Measurements from ENCODE around the gene A1BG. TPM values are rescaled to one million over a fixed set of nuclear protein-coding genes. Genes with fewer than 3 reads are reported as not detected.
"Not testable (repeated sequence)": the region's sequence is repeated elsewhere in the genome, so short reads cannot be mapped to it uniquely, and the experiment has no call there.

The A1BG gene
- total RNA-seq, 1 donor from 2014 or later: 31.5 TPM

- peak; percentile 59 for DNase-seq (ENCODE audit: low read depth)
Measured at GRCh38 chr19:58361900-58362271, 8.6 kb upstream of the A1BG start.

- DNase-seq (ENCODE audit: low read depth): no peak
Measured at GRCh38 chr19:58357481-58358145, 4.3 kb upstream of the A1BG start.

DNA sequence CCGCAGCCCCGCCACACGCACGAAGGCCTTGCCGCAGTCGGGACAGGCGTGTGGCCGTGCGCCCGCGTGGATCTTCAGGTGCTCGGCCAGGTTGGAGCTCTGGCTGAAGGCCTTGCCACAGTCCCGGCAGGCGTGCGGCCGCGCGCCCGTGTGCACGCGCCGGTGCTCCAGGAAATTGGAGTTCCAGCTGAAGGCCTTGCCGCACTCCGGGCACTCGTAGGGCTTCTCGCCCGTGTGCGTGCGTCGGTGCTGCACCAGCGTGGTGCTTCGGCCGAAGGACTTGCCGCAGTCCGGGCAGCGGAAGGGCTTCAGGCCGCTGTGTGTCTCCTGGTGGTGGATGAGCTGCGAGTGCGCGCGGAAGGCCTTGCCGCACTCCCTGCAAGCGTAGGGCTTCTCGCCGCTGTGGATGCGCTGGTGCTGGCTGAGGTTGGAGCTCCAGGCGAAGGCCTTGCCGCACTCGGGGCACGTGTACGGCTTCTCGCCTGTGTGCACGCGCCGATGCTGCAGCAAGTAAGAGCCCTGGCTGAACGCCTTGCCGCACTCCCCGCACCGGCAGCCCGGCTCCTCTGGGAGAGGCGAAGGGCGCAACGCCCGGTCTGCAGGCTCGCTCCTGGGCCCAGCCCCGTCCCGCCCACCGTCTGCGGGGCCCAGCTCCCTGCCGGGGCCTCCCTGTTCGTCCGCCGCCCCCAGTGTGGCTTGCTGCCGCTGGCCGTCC, 3.6 kb upstream of the A1BG start:
- DNase-seq (ENCODE audit: low read depth): no peak

DNA sequence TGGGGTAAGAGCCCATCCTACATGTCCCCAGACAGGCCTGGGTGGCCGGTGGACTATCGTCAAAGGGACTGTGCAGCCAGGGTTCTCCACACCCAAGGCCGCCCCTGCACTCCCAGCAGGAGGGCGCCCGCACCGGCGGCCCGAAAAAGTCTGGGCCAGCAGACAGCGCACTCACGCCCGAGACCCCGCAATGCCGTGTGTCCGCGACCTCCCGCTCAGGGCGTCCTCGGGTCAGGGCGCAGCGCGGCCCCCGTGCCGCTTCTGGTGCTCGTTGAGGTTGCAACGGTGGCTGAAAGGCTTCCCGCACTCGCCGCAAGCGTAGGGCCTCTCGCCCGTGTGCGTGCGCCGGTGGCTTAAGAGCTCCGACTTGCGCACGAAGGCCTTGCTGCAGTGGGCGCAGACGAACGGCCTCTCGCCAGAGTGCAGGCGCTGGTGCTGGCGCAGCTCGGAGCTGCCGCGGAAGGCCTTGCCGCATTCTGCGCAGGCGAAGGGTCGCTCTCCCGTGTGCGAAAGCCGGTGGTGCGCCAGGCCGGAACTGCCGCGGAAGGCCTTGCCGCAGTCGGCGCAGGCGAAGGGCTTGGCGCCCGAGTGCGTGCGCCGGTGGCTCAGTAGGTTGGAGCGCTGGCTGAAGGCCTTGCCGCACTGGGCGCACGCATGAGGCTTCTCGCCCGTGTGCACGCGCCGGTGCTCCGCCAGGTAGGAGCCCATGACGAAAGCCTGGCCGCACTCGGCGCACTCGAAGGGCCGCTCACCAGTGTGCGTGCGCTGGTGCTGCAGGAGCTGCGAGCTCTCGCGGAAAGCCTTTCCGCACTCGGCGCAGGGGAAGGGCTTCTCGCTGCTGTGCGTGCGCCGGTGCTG, 2.8 kb upstream of the A1BG start:
- DNase-seq (ENCODE audit: low read depth): peak; percentile 21

- no peak for DNase-seq (ENCODE audit: low read depth)
Measured at GRCh38 chr19:58355215-58355796, 2.0 kb upstream of the A1BG start.

- DNase-seq (ENCODE audit: low read depth): no peak
Measured at GRCh38 chr19:58354478-58355030, 1.3 kb upstream of the A1BG start.

DNA sequence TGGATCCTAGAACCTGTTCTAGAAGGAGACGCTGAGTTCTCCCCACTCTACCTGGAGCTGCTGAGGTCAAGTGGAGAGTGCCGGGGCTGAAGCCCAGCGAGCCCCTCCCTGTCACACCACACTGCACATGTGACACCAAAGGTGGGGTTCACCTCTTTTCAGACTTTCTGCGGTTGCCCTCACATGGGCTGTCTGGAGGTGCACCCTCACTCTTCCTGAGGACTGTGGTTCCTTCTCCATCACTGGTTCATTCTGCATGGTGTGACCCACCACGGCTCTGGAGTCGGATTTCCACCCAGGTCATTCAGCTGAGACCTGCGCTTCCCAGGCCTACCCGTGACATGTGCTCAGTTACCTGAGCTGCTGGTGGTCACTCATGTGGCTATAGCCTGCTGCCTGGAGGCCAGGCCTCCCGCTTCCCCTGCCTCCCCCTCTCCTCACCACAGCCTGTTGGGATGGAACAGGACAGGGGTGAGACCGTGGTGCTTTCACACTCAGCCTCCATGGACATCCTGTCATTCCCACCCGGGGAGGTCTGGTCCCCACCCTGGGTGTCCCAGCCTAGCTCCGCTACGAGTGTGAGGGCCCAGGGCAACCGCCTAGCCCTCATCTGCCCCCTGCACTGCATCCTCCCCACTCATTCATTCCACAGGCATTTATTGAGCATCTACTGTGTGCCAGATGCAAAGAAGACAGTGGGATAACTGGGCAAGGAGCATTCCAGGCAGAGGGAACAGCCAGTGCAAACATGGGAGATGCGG, 605 bp upstream of the A1BG start:
- DNase-seq (ENCODE audit: low read depth): no peak

DNA sequence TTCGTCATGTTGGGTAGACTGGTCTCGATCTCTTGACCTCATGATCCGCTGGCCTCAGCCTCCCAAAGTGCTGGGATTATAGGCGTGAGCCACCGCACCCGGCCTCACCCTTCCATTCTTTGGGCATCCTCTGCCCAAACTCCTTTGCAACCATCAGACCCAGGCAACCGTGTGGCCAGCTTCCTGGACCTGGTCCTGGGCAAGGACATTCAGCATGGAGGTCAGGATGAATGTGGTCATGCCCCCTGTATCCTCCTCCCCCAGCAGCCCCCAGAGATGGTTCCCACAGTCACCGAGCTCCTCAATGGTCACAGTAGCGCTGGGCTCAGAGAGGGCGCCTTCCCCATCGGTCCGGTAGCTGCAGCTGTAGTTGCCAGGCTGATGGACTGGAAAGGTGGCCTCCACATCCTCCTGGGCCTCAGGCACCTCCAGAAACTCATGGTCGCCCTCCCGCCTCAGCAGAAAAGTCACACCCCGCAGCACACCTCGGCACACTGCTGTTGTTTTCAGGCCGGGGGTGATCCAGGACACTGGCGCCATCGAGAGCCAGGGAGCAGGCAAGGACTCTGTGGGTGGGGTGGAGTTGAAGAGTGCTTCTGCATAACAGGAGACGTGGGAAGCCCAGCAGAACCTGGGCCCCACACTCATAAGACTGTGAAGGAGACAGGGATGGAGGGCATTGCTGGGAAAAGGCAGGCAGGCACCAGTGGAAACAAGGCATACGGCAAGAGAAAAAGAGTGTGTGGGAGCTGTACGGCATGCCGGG, 1.1 kb downstream of the A1BG start:
- DNase-seq (ENCODE audit: low read depth): no peak

DNA sequence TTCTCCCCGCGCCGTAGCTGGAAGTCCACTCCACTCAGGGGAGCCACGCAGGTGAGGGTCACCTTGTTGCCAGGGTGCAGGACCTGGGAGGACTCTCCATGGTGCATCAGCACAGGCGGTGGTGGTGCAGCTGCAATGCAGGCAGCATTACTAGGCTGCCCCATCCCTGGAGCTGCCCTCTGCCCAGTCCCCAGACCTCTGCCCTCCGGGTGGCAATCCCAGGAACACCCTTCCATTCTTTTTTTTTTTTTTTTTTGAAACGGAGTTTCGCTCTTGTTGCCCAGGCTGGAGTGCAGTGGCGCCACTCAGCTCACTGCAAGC, 1.8 kb downstream of the A1BG start:
- no peak for DNase-seq (ENCODE audit: low read depth)

GRCh38 chr19:58350871-58351557, 2.3 kb downstream of the A1BG start:
- DNase-seq (ENCODE audit: low read depth): no peak

GRCh38 chr19:58350001-58350861, 3.1 kb downstream of the A1BG start:
- DNase-seq (ENCODE audit: low read depth): no peak

DNA sequence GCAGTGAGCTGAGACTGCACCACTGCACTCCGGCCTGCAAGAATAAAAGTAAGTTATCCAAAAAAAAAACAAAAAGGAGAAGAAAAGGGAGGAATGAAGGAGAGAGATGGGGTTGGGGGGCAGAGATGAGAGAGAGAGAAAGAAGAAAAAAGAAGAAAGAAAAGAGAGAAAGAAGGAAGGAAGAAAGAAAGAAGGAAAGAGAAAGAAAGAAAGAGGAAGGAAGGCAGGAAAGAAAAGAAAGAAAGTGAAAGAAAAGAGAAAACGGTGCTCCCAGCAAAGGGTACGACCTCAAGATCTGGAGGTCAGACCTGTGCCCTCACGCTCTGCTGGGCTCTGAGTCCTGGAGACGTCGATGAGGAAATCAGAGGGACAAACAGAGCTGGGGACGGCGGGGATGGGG, 3.7 kb downstream of the A1BG start:
- no peak for DNase-seq (ENCODE audit: low read depth)

- not testable (repeated sequence) for DNase-seq (ENCODE audit: low read depth)
Measured at GRCh38 chr19:58348080-58348479, 5.2 kb downstream of the A1BG start.

GRCh38 chr19:58346961-58347929, 6.0 kb downstream of the A1BG start:
- peak; percentile 77 for DNase-seq (ENCODE audit: low read depth)

DNA sequence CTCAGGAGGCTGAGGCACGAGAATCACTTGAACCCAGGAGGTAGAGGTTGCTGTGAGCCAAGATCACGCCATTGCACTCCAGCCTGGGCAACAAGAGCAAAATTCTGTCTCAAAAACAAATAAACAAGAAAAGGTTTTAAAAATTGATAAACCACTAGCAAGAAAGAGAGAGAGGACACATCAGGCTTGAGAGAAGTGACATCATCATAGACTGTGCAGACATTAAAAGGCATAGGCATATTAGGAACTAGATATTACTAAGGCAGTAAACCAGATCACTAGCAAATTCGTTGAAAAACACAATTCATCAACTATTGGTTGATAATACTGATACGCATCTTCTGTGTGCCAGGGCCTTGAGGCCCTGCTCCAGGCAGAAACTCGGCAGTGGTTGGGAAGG, 7.7 kb downstream of the A1BG start:
- DNase-seq (ENCODE audit: low read depth): no peak

DNA sequence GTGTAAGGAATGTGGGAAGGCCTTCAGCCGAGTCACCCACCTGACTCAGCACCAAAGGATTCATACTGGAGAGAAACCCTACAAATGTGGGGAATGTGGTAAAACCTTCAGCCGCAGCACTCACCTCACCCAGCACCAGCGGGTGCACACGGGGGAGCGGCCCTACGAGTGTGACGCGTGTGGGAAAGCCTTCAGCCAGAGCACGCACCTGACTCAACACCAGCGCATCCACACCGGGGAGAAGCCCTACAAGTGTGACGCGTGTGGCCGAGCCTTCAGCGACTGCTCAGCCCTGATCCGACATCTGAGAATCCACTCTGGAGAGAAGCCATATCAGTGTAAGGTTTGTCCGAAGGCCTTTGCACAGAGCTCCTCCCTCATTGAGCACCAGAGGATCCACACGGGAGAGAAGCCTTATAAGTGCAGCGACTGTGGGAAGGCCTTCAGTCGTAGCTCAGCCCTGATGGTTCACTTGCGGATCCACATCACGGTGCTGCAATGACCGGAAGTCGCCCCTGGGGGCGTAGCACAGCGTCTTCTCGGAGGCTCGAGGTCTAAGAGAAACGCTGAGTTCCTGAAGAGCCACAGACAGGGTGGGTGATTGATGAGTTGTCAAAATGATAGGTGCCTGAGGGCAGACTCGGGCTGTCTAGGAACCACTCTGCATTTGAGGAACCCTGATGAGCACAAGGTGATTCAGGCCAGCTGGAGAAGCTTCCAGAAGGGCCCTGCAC, 14.3 kb downstream of the A1BG start:
- DNase-seq (ENCODE audit: low read depth): no peak

GRCh38 chr19:58338336-58338735, 15.0 kb downstream of the A1BG start:
- no peak for DNase-seq (ENCODE audit: low read depth)
